ENCODE data around the gene FAM168B. TPM values are rescaled to one million over a fixed set of nuclear protein-coding genes. Genes with fewer than 3 reads are reported as not detected.

Gene FAM168B
- total RNA-seq, 1 experiment from 2014 or later = 79.6 TPM

- BruUV-seq (replicated peaks) = no TSS peak
- H3K36me3 ChIP-seq (ENCODE audit: low read depth) = no peaks in the 10 kb centered on the region
- H3K4me3 ChIP-seq = no peak overlapping the region
- intact Hi-C loops (cut with micrococcal nuclease; ENCODE audit: unreplicated experiment) = no loop called here
- no peak overlapping the region for H3K4me2 ChIP-seq
- no peak for TF ChIP-seq EZH2 (IDR thresholded peaks at IDR 0.05; ENCODE audit: low read depth)
- TF ChIP-seq, protein P1, sequence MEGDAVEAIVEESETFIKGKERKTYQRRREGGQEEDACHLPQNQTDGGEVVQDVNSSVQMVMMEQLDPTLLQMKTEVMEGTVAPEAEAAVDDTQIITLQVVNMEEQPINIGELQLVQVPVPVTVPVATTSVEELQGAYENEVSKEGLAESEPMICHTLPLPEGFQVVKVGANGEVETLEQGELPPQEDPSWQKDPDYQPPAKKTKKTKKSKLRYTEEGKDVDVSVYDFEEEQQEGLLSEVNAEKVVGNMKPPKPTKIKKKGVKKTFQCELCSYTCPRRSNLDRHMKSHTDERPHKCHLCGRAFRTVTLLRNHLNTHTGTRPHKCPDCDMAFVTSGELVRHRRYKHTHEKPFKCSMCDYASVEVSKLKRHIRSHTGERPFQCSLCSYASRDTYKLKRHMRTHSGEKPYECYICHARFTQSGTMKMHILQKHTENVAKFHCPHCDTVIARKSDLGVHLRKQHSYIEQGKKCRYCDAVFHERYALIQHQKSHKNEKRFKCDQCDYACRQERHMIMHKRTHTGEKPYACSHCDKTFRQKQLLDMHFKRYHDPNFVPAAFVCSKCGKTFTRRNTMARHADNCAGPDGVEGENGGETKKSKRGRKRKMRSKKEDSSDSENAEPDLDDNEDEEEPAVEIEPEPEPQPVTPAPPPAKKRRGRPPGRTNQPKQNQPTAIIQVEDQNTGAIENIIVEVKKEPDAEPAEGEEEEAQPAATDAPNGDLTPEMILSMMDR (conservative IDR thresholded peaks at IDR 0.05) = no peak
- H3K9me3 ChIP-seq (ENCODE audit: insufficient read depth, low read depth) = no peaks in the 10 kb centered on the region
- POLR2A ChIA-PET (ENCODE audit: unreplicated experiment) = no interaction called here
- H3F3A ChIP-seq (ENCODE audit: insufficient read depth, low read depth) = no peaks in the 10 kb centered on the region
- H3K9me2 ChIP-seq (ENCODE audit: insufficient read depth) = no peaks in the 10 kb centered on the region
- CTCF ChIA-PET = no interaction called here
- no peaks in the 10 kb centered on the region for H3K27me3 ChIP-seq (ENCODE audit: insufficient read depth, low read depth)
- H3K27ac ChIP-seq = no peak overlapping the region
- no peak for DNase-seq
- H2AFZ ChIP-seq = no peak overlapping the region
- H3K79me2 ChIP-seq (ENCODE audit: low read depth) = no peaks in the 10 kb centered on the region
- H4K20me1 ChIP-seq (ENCODE audit: insufficient read depth) = no peaks in the 10 kb centered on the region
- H3K4me1 ChIP-seq (replicated peaks; ENCODE audit: insufficient read depth) = no peaks in the 10 kb centered on the region
Observed at GRCh38 chr2:131039908-131040660, 53.2 kb downstream of the FAM168B start.

GRCh38 chr2:131039535-131039907, 53.7 kb downstream of the FAM168B start:
- H3K36me3 ChIP-seq (ENCODE audit: low read depth) = no peaks in the 10 kb centered on the region
- H3K9me2 ChIP-seq (ENCODE audit: insufficient read depth) = no peaks in the 10 kb centered on the region
- ChIA-PET POLR2A (ENCODE audit: unreplicated experiment) (no interaction called here), CTCF (no interaction called here)
- no peaks in the 10 kb centered on the region for H3K79me2 ChIP-seq (ENCODE audit: low read depth)
- no peaks in the 10 kb centered on the region for H4K20me1 ChIP-seq (ENCODE audit: insufficient read depth)
- H3K27me3 ChIP-seq (ENCODE audit: insufficient read depth, low read depth) = no peaks in the 10 kb centered on the region
- no peak overlapping the region for H2AFZ ChIP-seq
- no peaks in the 10 kb centered on the region for H3F3A ChIP-seq (ENCODE audit: insufficient read depth, low read depth)
- H3K9me3 ChIP-seq (ENCODE audit: insufficient read depth, low read depth) = no peaks in the 10 kb centered on the region
- no peak overlapping the region for H3K27ac ChIP-seq
- no peak for DNase-seq
- no peaks in the 10 kb centered on the region for H3K4me1 ChIP-seq (replicated peaks; ENCODE audit: insufficient read depth)
- no peak overlapping the region for H3K4me2 ChIP-seq
- intact Hi-C loops (cut with micrococcal nuclease; ENCODE audit: unreplicated experiment) = no loop called here
- BruUV-seq (replicated peaks) = no TSS peak
- TF ChIP-seq, protein P1 (conservative IDR thresholded peaks at IDR 0.05) = no peak
- TF ChIP-seq EZH2 (IDR thresholded peaks at IDR 0.05; ENCODE audit: low read depth) = no peak
- H3K4me3 ChIP-seq = no peak overlapping the region

DNA sequence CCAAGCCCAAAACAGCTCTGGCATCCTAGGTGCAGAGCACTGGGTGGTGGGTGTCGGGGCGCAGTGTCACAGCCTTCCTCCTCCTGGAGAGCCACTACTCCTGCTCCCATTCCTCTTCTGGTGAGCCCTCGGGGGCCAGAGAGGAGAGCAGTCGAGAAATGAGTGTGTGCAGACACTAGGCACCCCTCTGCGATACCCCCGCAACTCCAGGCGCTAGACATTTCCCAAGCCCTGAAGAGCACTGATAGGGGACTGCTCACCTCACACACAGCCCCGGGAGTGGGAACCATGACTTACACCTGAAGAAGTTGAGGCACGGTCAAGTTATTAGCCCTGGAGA, 54.2 kb downstream of the FAM168B start:
- intact Hi-C loops (cut with micrococcal nuclease; ENCODE audit: unreplicated experiment) = no loop called here
- CTCF ChIA-PET = no interaction called here
- no peak for TF ChIP-seq EZH2 (IDR thresholded peaks at IDR 0.05; ENCODE audit: low read depth)
- TF ChIP-seq, protein P1 (conservative IDR thresholded peaks at IDR 0.05) = no peak
- H4K20me1 ChIP-seq (ENCODE audit: insufficient read depth) = no peaks in the 10 kb centered on the region
- no peaks in the 10 kb centered on the region for H3K36me3 ChIP-seq (ENCODE audit: low read depth)
- H3K27ac ChIP-seq = no peak overlapping the region
- H3K9me2 ChIP-seq (ENCODE audit: insufficient read depth) = no peaks in the 10 kb centered on the region
- no peaks in the 10 kb centered on the region for H3F3A ChIP-seq (ENCODE audit: insufficient read depth, low read depth)
- POLR2A ChIA-PET (ENCODE audit: unreplicated experiment) = no interaction called here
- H3K4me2 ChIP-seq = no peak overlapping the region
- H3K9me3 ChIP-seq (ENCODE audit: insufficient read depth, low read depth) = no peaks in the 10 kb centered on the region
- H3K27me3 ChIP-seq (ENCODE audit: insufficient read depth, low read depth) = no peaks in the 10 kb centered on the region
- H3K4me3 ChIP-seq = no peak overlapping the region
- H2AFZ ChIP-seq = no peak overlapping the region
- H3K79me2 ChIP-seq (ENCODE audit: low read depth) = no peaks in the 10 kb centered on the region
- H3K4me1 ChIP-seq (replicated peaks; ENCODE audit: insufficient read depth) = no peaks in the 10 kb centered on the region
- DNase-seq = no peak
- no TSS peak for BruUV-seq (replicated peaks)
